HAP-1 (cell line): ENCODE results near the gene CACNA2D1.

Experiments used
- DNase-seq, 2 experiments: peaks; one replicate each; pipeline ENCODE4 v3.0.0-alpha.2; 2016 to 2020; ENCODE audit warnings: low spot score in 2 of 2
- H3K27me3 ChIP-seq: fragments of 250-450 bp; sonication (Bioruptor Pico); 2 replicates; pipeline ENCODE4 v1.5.1; 2020; ENCODE audit warnings: low read depth, mild to moderate bottlenecking, moderate library complexity
- H3K36me3 ChIP-seq: fragments of 250-450 bp; sonication (Bioruptor Pico); replicated peaks from 2 replicates; pipeline ENCODE4 v1.5.1; 2020; ENCODE audit warnings: mild to moderate bottlenecking
- H3K4me1 ChIP-seq: fragments of 250-450 bp; sonication (Bioruptor Pico); 2 replicates; pipeline ENCODE4 v1.5.1; 2020; ENCODE audit warnings: mild to moderate bottlenecking
- H3K4me3 ChIP-seq: fragments of 250-450 bp; sonication (Bioruptor Pico); 2 replicates; pipeline ENCODE4 v1.5.1; 2020; ENCODE audit warnings: mild to moderate bottlenecking, moderate library complexity
- H3K9me3 ChIP-seq: fragments of 250-450 bp; sonication (Bioruptor Pico); 2 replicates; pipeline ENCODE4 v1.5.1; 2020; ENCODE audit warnings: mild to moderate bottlenecking, moderate library complexity
- in situ Hi-C: fragments of 300-500 bp; cut with MboI; formaldehyde crosslinking; loops from 3 replicates; pipeline ENCODE4 v1.14.3; 2020; ENCODE audit warnings: low sequenced_read_pairs, inconsistent platforms, mixed read lengths

CACNA2D1 gene

GRCh38 chr7:82335001-82335400, 108.6 kb downstream of the CACNA2D1 start:
- no peak overlapping the region for H3K4me3 ChIP-seq
- DNase-seq, result no peak
- in situ Hi-C loops, result no loop called here
- no peaks in the 10 kb centered on the region for H3K36me3 ChIP-seq
- no peaks in the 10 kb centered on the region for H3K27me3 ChIP-seq
- peaks cover 18% of the 10 kb centered on the region for H3K4me1 ChIP-seq
- H3K9me3 ChIP-seq, result no peaks in the 10 kb centered on the region

DNA sequence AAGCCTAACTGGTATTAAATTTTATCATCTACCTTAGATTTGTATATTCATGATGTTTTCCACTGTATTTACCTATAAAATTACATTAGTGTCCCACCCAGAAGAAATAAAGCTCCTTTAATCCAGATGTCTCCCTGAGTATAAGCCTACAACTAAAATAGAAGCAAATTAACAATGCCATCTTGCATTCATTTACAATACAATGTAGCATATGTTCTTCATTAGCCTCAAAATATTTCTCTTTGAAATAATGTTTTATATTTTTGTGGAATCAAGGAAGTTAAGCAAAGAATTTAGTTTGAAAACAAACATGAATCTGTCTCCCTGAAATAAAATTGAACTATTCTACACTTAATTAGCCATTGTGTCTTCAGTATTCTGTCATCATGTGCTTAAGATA, 112.3 kb downstream of the CACNA2D1 start:
- Histone ChIP-seq H3K36me3 (no peaks in the 10 kb centered on the region), H3K9me3 (no peaks in the 10 kb centered on the region), H3K4me1 (peaks cover 36% of the 10 kb centered on the region), H3K27me3 (no peaks in the 10 kb centered on the region), H3K4me3 (no peak overlapping the region)
- in situ Hi-C loops, result no loop called here
- DNase-seq, result peak in 1 of 2 experiments; percentile 48

GRCh38 chr7:82330706-82331215, 112.8 kb downstream of the CACNA2D1 start:
- peak in 1 of 2 experiments; percentile 30 for DNase-seq
- peaks cover 36% of the 10 kb centered on the region for H3K4me1 ChIP-seq

GRCh38 chr7:82327898-82328297, 115.7 kb downstream of the CACNA2D1 start:
- H3K9me3 ChIP-seq, result no peaks in the 10 kb centered on the region
- in situ Hi-C loops, result no loop called here
- no peaks in the 10 kb centered on the region for H3K36me3 ChIP-seq
- no peak overlapping the region for H3K4me3 ChIP-seq
- peaks cover 36% of the 10 kb centered on the region for H3K4me1 ChIP-seq
- H3K27me3 ChIP-seq, result no peaks in the 10 kb centered on the region
- DNase-seq, result peak; percentile 48 to 90

More at GRCh38 chr7:82330706-82331215, 112.8 kb downstream of the CACNA2D1 start:
- no peaks in the 10 kb centered on the region for H3K27me3 ChIP-seq
- no peaks in the 10 kb centered on the region for H3K9me3 ChIP-seq
- in situ Hi-C loops, result no loop called here
- H3K36me3 ChIP-seq, result no peaks in the 10 kb centered on the region
- no peak overlapping the region for H3K4me3 ChIP-seq

DNA sequence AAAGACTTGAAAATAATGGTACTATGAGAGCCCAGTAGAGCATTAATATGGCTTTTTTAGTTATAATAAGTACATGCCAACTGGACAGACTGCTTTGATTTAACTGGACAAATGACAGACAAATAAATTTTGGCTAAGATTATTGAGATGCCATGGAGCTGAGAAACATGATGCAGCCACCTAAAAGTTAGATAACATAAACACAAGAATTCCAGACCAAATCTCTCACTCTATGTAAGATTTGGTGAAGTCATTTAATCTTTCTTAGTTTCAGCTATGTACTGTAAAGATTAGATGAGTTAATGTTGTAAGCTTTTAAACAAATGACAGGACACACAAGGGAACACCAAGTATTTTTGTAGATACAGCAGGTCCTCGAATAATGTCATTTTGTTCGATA, 118.2 kb downstream of the CACNA2D1 start:
- DNase-seq, result no peak
- Histone ChIP-seq H3K9me3 (no peaks in the 10 kb centered on the region), H3K4me3 (no peak overlapping the region), H3K27me3 (no peaks in the 10 kb centered on the region), H3K4me1 (peaks cover 22% of the 10 kb centered on the region), H3K36me3 (no peaks in the 10 kb centered on the region)
- in situ Hi-C loops, result no loop called here

- no peak overlapping the region for H3K4me3 ChIP-seq
- no peaks in the 10 kb centered on the region for H3K27me3 ChIP-seq
- DNase-seq, result no peak
- no peaks in the 10 kb centered on the region for H3K36me3 ChIP-seq
- no peaks in the 10 kb centered on the region for H3K9me3 ChIP-seq
- peaks cover 25% of the 10 kb centered on the region for H3K4me1 ChIP-seq
- in situ Hi-C loops, result no loop called here
These were observed 119.8 kb downstream of the CACNA2D1 start for GRCh38 chr7:82323806-82324205.

DNA sequence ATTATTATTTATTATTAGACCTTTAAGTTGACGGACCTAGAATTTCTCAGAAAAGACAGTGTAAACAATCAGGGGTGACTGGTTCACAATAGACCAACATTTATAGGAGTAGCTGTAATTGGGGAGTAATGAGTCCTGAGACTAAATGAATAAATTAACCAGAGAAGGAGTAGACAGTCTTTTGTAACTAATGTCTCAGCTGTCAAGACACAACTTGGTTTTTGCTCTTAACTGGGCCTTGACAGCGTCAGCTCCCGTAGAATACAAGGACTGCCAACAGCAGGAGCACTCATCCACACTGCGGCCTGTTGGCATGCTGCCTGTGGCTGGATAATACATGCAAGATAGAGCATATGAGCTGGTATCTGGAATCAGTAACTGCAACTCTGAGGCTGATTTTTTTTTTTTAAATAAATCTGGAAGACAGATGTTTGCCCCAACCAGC, 123.9 kb downstream of the CACNA2D1 start:
- Histone ChIP-seq H3K36me3 (no peaks in the 10 kb centered on the region), H3K4me1 (peaks cover 31% of the 10 kb centered on the region), H3K9me3 (no peaks in the 10 kb centered on the region), H3K4me3 (no peak overlapping the region), H3K27me3 (no peaks in the 10 kb centered on the region)
- DNase-seq, result peak; percentile 60 to 78
- in situ Hi-C loops, result no loop called here

DNA sequence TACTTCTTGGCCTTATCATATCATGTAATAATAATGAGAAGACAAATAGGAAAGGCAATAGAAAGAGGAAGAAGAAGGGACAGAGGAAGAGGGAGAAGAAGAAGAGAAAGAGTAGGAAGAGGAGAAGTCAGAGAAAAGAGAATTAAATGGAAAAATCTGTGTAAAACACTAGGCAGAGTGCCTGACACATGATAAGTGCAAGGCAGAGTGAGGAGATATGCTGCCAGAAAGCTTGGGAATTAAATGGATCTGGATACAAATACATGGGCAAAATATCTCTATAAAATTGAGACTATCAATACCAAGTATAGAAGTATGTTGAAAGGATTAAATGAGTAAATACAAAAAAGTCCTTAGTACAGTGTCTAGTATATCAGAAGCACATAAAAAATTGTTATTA, 124.8 kb downstream of the CACNA2D1 start:
- H3K9me3 ChIP-seq, result no peaks in the 10 kb centered on the region
- H3K4me3 ChIP-seq, result no peak overlapping the region
- in situ Hi-C loops, result no loop called here
- H3K36me3 ChIP-seq, result no peaks in the 10 kb centered on the region
- no peaks in the 10 kb centered on the region for H3K27me3 ChIP-seq
- H3K4me1 ChIP-seq, result peaks cover 31% of the 10 kb centered on the region
- DNase-seq, result no peak

- Histone ChIP-seq H3K4me1 (peaks cover 40% of the 10 kb centered on the region), H3K4me3 (no peak overlapping the region), H3K9me3 (no peaks in the 10 kb centered on the region), H3K27me3 (no peaks in the 10 kb centered on the region), H3K36me3 (no peaks in the 10 kb centered on the region)
- in situ Hi-C loops, result no loop called here
- DNase-seq, result no peak
These were observed 125.8 kb downstream of the CACNA2D1 start for GRCh38 chr7:82317760-82318159.

DNA sequence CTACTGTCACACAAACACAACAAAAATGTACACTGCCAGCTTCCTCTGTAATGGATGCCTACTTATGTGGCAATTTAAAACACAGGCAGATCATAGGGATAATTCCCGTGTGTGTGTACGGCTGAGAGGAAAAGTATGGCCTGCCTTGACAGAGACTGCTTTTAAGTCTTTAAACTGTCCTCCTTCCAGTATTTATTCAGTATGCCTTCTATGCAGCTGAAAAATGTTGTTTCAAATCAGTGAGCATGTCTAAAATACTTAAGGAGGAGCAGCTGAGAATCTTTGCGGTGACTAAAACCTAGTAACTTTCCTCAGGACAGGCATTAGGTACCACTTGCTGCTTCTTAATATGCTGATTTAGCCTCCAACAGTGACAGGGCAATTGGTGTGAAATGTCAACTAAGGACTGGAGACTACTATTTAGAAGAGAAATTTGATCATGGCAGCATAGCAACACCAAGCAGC, 126.3 kb downstream of the CACNA2D1 start:
- Histone ChIP-seq H3K4me1 (peaks cover 41% of the 10 kb centered on the region), H3K27me3 (no peaks in the 10 kb centered on the region), H3K9me3 (no peaks in the 10 kb centered on the region), H3K36me3 (no peaks in the 10 kb centered on the region), H3K4me3 (no peak overlapping the region)
- in situ Hi-C loops, result no loop called here
- no peak for DNase-seq

DNA sequence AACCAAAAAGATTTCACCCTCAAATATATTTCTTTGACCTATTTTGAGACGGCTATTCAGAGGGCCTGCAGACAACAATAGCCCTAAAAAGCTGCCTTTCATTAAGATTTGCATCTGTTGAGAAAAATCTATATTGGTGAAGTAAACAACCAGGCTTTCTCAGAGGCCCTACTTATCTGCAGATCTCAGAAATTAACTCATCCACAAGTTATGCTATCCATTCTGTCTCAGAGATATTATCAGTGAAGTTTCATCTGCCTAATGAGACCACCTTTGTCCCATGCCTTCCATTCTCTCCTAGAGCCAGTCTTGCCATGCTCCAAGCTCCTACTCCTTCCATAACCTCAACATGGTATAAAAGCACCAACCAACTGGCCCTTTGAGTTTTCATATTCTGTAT, 130.3 kb downstream of the CACNA2D1 start:
- in situ Hi-C loops, result no loop called here
- Histone ChIP-seq H3K9me3 (no peaks in the 10 kb centered on the region), H3K4me3 (no peak overlapping the region), H3K4me1 (peaks cover 24% of the 10 kb centered on the region), H3K36me3 (no peaks in the 10 kb centered on the region), H3K27me3 (no peaks in the 10 kb centered on the region)
- no peak for DNase-seq

- peaks cover 18% of the 10 kb centered on the region for H3K4me1 ChIP-seq
- in situ Hi-C loops, result no loop called here
- no peaks in the 10 kb centered on the region for H3K9me3 ChIP-seq
- H3K27me3 ChIP-seq, result no peaks in the 10 kb centered on the region
- DNase-seq, result no peak
- no peaks in the 10 kb centered on the region for H3K36me3 ChIP-seq
- H3K4me3 ChIP-seq, result no peak overlapping the region
These were observed 130.9 kb downstream of the CACNA2D1 start for GRCh38 chr7:82312646-82313045.

DNA sequence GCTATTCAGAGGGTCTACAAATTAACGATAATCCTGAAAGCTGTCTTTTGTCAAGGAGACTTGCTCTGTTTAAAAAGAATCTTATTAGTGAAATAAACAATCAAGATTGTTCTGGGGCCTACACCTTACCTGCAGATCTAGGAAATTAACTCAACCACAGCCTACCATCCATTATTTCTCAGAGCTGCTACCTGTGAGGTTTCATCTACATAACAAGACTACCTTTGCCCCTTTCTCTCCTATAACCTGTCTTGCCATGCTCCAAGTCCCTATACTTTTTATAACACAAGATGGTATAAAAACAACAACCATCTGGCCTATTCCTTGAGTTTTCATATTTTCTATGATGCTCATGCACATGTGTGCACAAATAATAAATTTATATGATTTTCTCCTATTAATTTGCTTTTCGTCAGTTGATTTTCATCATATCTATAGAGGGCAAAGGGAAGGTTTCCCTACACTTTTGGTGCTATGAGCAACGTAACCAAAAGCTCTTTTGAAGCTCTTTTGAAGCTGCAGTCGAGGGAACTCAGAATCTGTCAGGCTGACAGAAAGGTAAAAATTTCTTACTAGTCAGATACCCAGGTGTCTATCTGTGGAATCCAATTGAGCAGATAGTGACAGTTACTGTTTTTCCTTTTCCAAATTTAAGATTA, 138.1 kb downstream of the CACNA2D1 start:
- DNase-seq, result no peak
- no peaks in the 10 kb centered on the region for H3K36me3 ChIP-seq
- H3K4me1 ChIP-seq, result peaks cover under 1% of the 10 kb centered on the region
- no peak overlapping the region for H3K4me3 ChIP-seq
- in situ Hi-C loops, result no loop called here
- no peaks in the 10 kb centered on the region for H3K9me3 ChIP-seq
- no peaks in the 10 kb centered on the region for H3K27me3 ChIP-seq

DNA sequence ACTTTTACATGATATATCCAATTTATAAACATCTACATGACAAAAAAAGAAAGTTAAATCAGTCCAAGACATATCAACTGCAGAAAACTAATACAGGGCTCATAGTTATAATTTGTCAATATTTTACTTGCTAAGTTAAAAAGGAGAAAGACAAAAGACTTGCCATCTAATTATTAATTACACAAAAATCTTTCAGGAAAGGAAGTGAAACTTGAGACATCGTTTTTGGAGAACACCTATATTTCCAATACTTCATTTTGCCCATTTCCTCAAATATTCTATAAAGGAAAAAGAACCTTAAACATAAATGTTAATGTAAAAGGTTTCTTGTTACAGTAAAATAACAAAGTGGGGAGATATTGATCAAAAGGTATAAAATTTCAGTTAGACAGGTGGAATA, 148.7 kb downstream of the CACNA2D1 start:
- no peak for DNase-seq
- Histone ChIP-seq H3K9me3 (no peaks in the 10 kb centered on the region), H3K4me1 (peaks cover 5% of the 10 kb centered on the region), H3K27me3 (no peaks in the 10 kb centered on the region), H3K4me3 (no peak overlapping the region), H3K36me3 (no peaks in the 10 kb centered on the region)
- in situ Hi-C loops, result no loop called here
